GM23338 (cell line): ENCODE results near the gene SNX5. TPM values are rescaled to one million over a fixed set of nuclear protein-coding genes. Genes with fewer than 3 reads are reported as not detected.
A peak's percentile ranks its signal among the peaks of the same experiment; 100 is the strongest.

ENCODE experiments used
- ATAC-seq: fragments of 200-7000 bp; cut with Tn5 transposase; 3 replicates; pipeline ENCODE4 v1.9.1; 2020
- DNase-seq: peaks from one replicate; pipeline ENCODE4 v3.0.0-alpha.2; 2015; ENCODE audit warnings: low spot score
- H2AFZ ChIP-seq: fragments of 200-600 bp; sonication (generic); 2 replicates; pipeline ENCODE4 v1.8.0; 2016; ENCODE audit warnings: antibody characterized with exemption, mild to moderate bottlenecking, moderate library complexity
- H3F3A ChIP-seq: fragments of 200-600 bp; sonication (generic); replicated peaks from 2 replicates; pipeline ENCODE4 v1.8.0; 2017; ENCODE audit warnings: antibody characterized with exemption, mixed run types, low read depth
- H3K27ac ChIP-seq: fragments of 200-600 bp; sonication (generic); 2 replicates; pipeline ENCODE4 v1.6.1; 2016; ENCODE audit warnings: low read depth
- H3K27me3 ChIP-seq: fragments of 200-600 bp; sonication (generic); 2 replicates; pipeline ENCODE4 v1.8.0; 2016; ENCODE audit warnings: mild to moderate bottlenecking, mixed run types, moderate library complexity; ENCODE audit not compliant: insufficient read depth
- H3K36me3 ChIP-seq: fragments of 200-600 bp; sonication (generic); 2 replicates; pipeline ENCODE4 v1.8.0; 2016; ENCODE audit warnings: mild to moderate bottlenecking; ENCODE audit not compliant: insufficient read depth
- H3K4me1 ChIP-seq: fragments of 200-600 bp; sonication (generic); 2 replicates; pipeline ENCODE4 v1.8.0; 2016; ENCODE audit warnings: mild to moderate bottlenecking, moderate library complexity; ENCODE audit not compliant: insufficient read depth
- H3K4me2 ChIP-seq: fragments of 200-600 bp; sonication (generic); 2 replicates; pipeline ENCODE4 v1.7.1; 2017; ENCODE audit warnings: mixed run types
- H3K4me3 ChIP-seq: fragments of 200-600 bp; sonication (generic); 2 replicates; pipeline ENCODE4 v1.6.1; 2016; ENCODE audit warnings: mixed run types
- H3K79me2 ChIP-seq: fragments of 200-600 bp; sonication (generic); replicated peaks from 2 replicates; pipeline ENCODE4 v1.8.0; 2017; ENCODE audit warnings: mild to moderate bottlenecking; ENCODE audit not compliant: insufficient read depth
- H3K9me2 ChIP-seq: fragments of 200-600 bp; sonication (generic); 2 replicates; pipeline ENCODE4 v1.8.0; 2017; ENCODE audit not compliant: insufficient read depth
- H4K20me1 ChIP-seq: fragments of 200-600 bp; sonication (generic); replicated peaks from 2 replicates; pipeline ENCODE4 v1.8.0; 2017; ENCODE audit warnings: mild to moderate bottlenecking; ENCODE audit not compliant: insufficient read depth
- H3K27ac Mint-ChIP-seq: 2 replicates; pipeline ENCODE4 v1.8.0; 2020; ENCODE audit warnings: inconsistent platforms, mild to moderate bottlenecking, moderate library complexity, mixed read lengths
- H3K27me3 Mint-ChIP-seq: 3 replicates; pipeline ENCODE4 v1.8.0; 2022; ENCODE audit warnings: low read depth, mild to moderate bottlenecking, moderate library complexity, mixed read lengths, inconsistent platforms; ENCODE audit not compliant: insufficient read depth, poor library complexity
- H3K36me3 Mint-ChIP-seq: 3 replicates; pipeline ENCODE4 v1.8.0; 2021; ENCODE audit warnings: low read depth, mild to moderate bottlenecking, inconsistent platforms, moderate library complexity, mixed read lengths
- H3K4me1 Mint-ChIP-seq: 3 replicates; pipeline ENCODE4 v1.8.0; 2020; ENCODE audit warnings: mild to moderate bottlenecking, inconsistent platforms, mixed read lengths
- H3K4me3 Mint-ChIP-seq: 3 replicates; pipeline ENCODE4 v1.8.0; 2021; ENCODE audit warnings: moderate library complexity, mild to moderate bottlenecking, inconsistent platforms, mixed read lengths
- H3K9me3 Mint-ChIP-seq: 3 replicates; pipeline ENCODE4 v1.8.0; 2020; ENCODE audit warnings: moderate library complexity, mild to moderate bottlenecking, inconsistent platforms, mixed read lengths
- CREB1 ChIP-seq: fragments of 250-450 bp; sonication (Bioruptor Pico); IDR thresholded peaks from 2 replicates; pipeline ENCODE4 v1.5.0; 2020; ENCODE audit warnings: low read depth, mild to moderate bottlenecking, moderate library complexity
- CTCF ChIP-seq, 2 experiments: fragments of 200-600 bp in 1 of 2; sonication (generic) in 1 of 2; conservative IDR thresholded peaks; 2 replicates each; pipeline versions ENCODE4 v1.5.1 to v1.6.1; 2016 to 2017; ENCODE audit warnings: antibody characterized with exemption in 2 of 2, low read depth in 2 of 2, mild to moderate bottlenecking in 2 of 2, moderate library complexity in 1 of 2
- ETS1 ChIP-seq: IDR thresholded peaks from 2 replicates; pipeline ENCODE4 v1.6.1; 2016; ENCODE audit warnings: antibody characterized with exemption
- EZH2 ChIP-seq: fragments of 200-600 bp; sonication (generic); IDR thresholded peaks from one replicate; pipeline ENCODE4 v1.8.0; 2017; ENCODE audit warnings: antibody characterized with exemption, mild to moderate bottlenecking, low read depth; ENCODE audit not compliant: unreplicated experiment
- EZH2phosphoT487 ChIP-seq: fragments of 200-600 bp; sonication (generic); IDR thresholded peaks from one replicate; pipeline ENCODE4 v1.8.1; 2018; ENCODE audit warnings: antibody characterized with exemption; ENCODE audit not compliant: unreplicated experiment
- JUNB ChIP-seq: IDR thresholded peaks from one replicate; pipeline ENCODE4 v1.6.1; 2016; ENCODE audit warnings: antibody characterized with exemption; ENCODE audit not compliant: unreplicated experiment
- NANOG ChIP-seq: IDR thresholded peaks from 2 replicates; pipeline ENCODE4 v1.6.1; 2016; ENCODE audit warnings: antibody characterized with exemption, borderline replicate concordance
- STAT1 ChIP-seq: IDR thresholded peaks from one replicate; pipeline ENCODE4 v1.6.1; 2016; ENCODE audit warnings: antibody characterized with exemption; ENCODE audit not compliant: unreplicated experiment
- ZNF114 ChIP-seq: fragments of 250-450 bp; sonication (Bioruptor Pico); IDR thresholded peaks from 2 replicates; pipeline ENCODE4 v1.5.0; 2020; ENCODE audit warnings: mild to moderate bottlenecking, moderate library complexity
- ZNF331 ChIP-seq: fragments of 250-450 bp; sonication (Bioruptor Pico); IDR thresholded peaks from 2 replicates; pipeline ENCODE4 v1.5.0; 2020; ENCODE audit warnings: low read depth, mild to moderate bottlenecking, moderate library complexity
- ZNF462 ChIP-seq: fragments of 250-450 bp; sonication (Bioruptor Pico); IDR thresholded peaks from 2 replicates; pipeline ENCODE4 v1.5.0; 2020; ENCODE audit warnings: mild to moderate bottlenecking, moderate library complexity
- polyA plus RNA-seq: library from polyadenylated mRNA; unstranded; fragments of >200 nt; fragmentation: Nextera tagmentation; extraction: Ambion mirVana; gene quantifications from 2 replicates; pipeline ENCODE4 v1.2.1, GENCODE V29; 2016
- total RNA-seq: library from RNA; depleted of rRNA; stranded (reverse); fragments of >200 nt; shearing (Covaris generic); gene quantifications from 2 replicates; pipeline ENCODE4 v1.2.3, GENCODE V29; 2014

Gene SNX5
- total and polyA plus RNA-seq, 2 experiments from 2014 or later, result 167 to 287 TPM

- Histone ChIP-seq H2AFZ (no peak overlapping the region), H3K4me2 (no peak overlapping the region), H3K36me3 (peaks cover 67% of the 10 kb centered on the region), H3K79me2 (peaks cover 100% of the 10 kb centered on the region), H3F3A (peaks cover 30% of the 10 kb centered on the region), H3K4me3 (no peak overlapping the region), H3K4me1 (peaks cover under 1% of the 10 kb centered on the region; the same call in 1 of the 2 replicates), H3K9me2 (no peaks in the 10 kb centered on the region), H3K27me3 (no peaks in the 10 kb centered on the region), H3K27ac (peak overlapping the region; percentile 47), H4K20me1 (peaks cover 81% of the 10 kb centered on the region)
- peaks cover 90% of the 10 kb centered on the region for H3K36me3 Mint-ChIP-seq
- no peaks in the 10 kb centered on the region for H3K9me3 Mint-ChIP-seq
- H3K4me3 Mint-ChIP-seq, result no peak overlapping the region
- no peak overlapping the region for H3K27ac Mint-ChIP-seq
- peaks cover 12% of the 10 kb centered on the region for H3K4me1 Mint-ChIP-seq
- no peak for ATAC-seq
- DNase-seq, result no peak
- TF ChIP-seq STAT1, result no peak
- no peak for TF ChIP-seq JUNB
- TF ChIP-seq CREB1 (CRISPR knock-in tag), result no peak
- TF ChIP-seq NANOG, result no peak
- no peak for TF ChIP-seq EZH2phosphoT487
- TF ChIP-seq ETS1, result no peak
- TF ChIP-seq ZNF331 (CRISPR knock-in tag), result no peak
- TF ChIP-seq ZNF114, result no peak
- TF ChIP-seq EZH2, result no peak
- no peak for TF ChIP-seq CTCF (conservative IDR thresholded peaks at IDR 0.05; ENCODE audit: low read depth in 2 of 2)
- no peak for TF ChIP-seq ZNF462 (CRISPR knock-in tag)
- H3K27me3 Mint-ChIP-seq, result peaks cover 3% of the 10 kb centered on the region
Measured at GRCh38 chr20:17953935-17954334, 14.7 kb downstream of the SNX5 start.
